GM18508 (cell line): ENCODE data around the gene ZNF680.
"Not testable (repeated sequence)": the region's sequence is repeated elsewhere in the genome, so short reads cannot be mapped to it uniquely, and the experiment has no call there.

Source experiments
- ATAC-seq: cut with Tn5 transposase; IDR thresholded peaks from one replicate; pipeline ENCODE4 v1.9.1; 2021; ENCODE audit warnings: moderate number of reproducible peaks; ENCODE audit not compliant: insufficient read depth, unreplicated experiment

Gene ZNF680

DNA sequence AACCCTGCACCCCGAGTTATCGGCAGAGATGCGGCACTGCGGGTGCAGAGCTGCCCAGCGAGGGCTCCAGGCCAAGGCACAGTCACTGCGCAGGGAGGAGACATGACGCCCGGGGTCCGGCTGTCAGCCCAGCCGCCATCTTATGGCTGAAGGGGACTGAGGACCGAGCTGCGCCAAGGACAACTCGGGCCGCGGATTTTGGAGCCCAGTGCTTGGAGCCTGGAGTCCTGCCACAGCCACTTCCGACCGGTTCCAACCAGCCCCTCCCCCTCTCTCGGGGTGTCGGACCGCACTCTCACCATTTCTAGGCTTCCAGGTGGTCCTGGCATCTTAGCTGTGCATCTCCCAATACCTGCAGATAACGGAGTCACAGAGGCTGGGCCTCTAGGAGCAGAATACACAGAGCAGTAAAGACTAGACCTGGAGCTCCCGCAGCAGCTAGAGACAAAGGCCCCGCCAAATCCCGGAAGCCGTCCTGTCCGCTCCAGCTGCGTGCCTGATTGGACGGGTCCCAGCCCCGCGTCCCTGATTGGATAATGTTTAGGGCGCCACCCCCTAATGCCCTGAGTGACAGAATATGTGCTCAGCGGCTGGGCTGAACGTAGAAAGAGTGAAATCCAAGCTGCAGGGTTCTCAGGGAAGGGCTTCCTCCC is at the start of gene ZNF680:
Gene ZNF680, minus strand, starts transcription at position 446 of the 653 bp plus-strand sequence. Its CDS starts 117 bp downstream, at position 329.
- peak; percentile 99 for ATAC-seq

DNA sequence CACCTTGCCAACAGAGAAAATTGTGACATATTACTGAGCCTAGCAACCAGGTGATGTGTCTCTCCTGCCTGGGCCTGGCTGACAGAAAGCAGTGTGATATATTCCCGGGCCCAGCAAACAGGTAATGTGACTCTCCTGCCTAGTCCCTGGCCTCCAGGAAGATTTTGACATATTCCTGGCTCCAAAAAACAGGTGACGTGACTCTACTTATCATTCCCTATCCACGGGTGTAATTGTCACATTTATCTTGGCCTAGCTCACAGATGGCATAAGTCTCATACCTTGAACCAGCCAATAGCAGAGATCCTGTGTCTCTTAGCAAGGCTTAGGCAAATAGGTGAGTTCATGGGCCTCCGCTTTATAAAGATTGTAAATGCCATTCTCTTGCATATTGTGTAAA is 49.6 kb upstream of the ZNF680 start:
- no peak for ATAC-seq

DNA sequence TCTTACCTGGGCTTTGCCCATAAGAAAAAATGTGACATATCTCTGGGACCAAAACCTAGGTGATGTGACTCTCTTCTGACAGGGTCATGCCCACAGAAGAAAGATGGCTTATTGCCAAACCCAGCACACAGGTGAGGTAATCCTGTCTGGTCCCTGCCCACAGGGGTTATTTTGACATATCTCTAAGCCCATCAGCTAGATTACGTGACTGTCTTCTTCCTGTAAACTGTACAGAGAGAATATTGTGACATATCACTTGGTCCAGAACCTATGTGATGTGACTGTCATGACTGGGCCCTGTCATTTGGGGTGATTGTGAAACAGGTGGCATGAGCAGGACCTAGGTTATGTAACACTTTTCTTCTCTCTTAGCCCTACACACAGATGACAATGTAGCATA is 48.8 kb upstream of the ZNF680 start:
- ATAC-seq: no peak

DNA sequence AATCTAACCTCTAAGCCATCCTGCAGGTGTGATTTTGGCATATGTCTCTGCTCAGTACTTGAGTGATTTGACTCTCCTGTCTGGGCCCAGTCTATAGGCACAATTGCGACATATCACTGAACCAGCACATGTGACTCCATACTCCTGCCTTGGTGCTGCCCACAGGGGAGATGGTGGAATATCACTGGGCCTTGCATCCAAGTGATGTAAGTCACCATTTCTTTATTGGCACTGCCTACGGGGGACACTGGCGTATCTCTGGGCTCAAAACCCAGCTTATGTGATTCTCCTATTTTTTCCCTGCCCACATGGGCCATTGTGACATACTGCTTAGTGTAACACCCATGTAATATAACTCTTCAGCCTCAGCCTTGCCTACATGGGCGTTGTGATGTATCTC is 48.1 kb upstream of the ZNF680 start:
- ATAC-seq: no peak

DNA sequence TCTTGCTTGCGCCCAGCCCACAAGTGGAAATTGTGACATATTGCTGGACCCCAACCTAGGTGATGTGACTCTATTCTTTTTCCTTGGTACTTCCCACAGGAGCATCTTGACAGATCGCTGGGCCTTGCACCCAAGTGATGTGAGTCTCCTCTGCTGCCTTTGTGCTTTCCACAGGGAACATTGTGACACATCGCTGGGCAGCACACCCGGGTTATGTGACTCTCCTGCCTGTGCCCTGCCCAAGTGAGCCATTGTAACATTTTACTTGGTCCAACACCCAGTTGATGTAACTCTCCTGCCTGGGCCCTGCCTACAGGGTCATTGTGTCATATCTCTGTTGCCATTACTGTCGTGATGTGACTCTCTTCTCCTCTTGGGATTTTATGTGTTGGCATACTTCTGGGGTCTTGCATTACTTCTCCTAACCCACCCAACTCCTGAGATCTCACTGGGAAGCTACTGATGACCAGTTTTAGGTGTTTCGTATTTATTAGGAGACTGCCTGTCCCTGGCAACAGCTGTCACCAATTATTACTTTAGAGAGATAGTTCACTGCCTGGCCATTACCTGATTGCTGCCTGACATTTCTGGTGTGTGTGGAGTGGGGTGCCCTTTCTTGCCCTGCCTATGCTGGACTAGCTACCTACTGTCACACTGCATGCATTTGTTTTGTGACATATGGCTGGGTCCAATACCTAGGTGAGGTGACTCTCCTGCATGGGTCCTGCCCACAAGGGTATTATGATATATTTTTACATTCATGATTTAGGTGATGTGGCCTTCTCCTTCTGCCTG is 45.4 kb upstream of the ZNF680 start:
- no peak for ATAC-seq

DNA sequence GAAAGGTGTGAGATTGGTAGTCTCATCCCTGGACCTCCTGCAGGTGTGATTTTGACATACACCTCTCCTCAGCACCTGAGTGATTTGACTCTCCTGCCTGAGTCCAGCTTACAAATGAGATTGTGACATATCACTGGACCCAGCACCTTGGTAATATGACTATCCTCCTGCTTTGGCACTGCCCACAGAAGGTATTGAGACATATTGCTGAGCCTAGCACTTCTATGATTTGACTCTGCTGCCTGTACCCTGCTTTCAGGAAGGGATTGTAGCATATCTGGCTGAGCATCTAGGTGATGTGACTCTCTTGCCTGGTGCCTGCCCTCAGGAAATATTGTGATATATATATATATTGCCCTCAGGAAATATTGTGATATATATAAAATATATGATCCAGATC is 43.5 kb upstream of the ZNF680 start:
- ATAC-seq: no peak

DNA sequence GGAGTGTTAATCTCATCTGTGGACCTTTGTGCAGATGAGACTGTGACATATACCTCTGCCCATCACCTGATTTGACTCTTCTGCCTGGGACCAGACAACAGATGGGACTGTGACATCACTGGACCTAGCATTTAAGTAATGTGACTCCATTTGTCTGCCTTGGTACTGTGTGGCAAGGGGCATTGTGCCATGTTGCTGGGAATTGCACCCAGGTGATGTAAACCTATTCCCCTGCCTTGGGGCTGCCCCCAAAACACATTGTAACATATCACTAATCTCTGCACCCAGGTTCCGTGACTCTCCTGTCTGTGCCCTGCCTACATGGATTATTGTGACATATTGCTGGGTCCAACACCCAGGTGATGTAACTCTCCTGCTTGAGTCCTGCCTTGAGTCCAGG is 40.4 kb upstream of the ZNF680 start:
- no peak for ATAC-seq

DNA sequence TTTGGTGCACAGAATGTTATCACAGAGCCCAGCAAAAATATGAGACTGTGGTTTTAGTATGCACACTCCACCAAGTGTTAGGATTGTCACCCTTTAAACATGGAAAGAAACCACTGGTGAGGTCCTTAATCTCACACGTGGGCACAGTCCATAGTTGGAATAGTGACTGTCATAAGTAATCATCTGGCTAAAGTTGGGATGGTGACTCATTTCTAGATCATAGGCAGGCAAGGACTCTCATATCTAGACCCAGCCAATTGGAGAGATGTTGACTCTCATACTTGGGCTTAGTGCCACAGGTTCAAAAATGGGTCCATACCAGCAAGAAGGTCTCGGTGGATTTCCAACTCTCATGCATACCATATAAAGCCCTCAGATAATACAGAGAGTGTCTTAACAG is 39.6 kb upstream of the ZNF680 start:
- ATAC-seq: no peak

DNA sequence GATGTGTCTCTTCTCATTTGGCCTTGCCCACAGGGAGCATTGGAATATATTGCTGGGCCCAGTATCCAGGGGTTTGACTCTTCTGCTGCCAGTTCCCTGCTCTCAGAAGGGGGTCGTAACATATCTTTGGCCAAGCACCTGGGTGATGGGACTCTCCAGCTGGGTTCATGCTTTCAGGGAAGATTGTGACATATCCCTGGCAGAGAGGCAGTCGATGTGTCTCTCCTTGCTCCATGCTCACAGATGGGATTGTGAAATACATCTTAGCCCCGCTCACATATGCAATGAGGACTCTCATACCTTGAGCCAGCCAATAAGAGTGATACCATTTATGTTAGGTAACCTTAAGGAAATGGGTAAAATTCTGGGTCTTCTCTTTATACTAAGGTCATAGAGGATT is 39.2 kb upstream of the ZNF680 start:
- ATAC-seq: no peak

DNA sequence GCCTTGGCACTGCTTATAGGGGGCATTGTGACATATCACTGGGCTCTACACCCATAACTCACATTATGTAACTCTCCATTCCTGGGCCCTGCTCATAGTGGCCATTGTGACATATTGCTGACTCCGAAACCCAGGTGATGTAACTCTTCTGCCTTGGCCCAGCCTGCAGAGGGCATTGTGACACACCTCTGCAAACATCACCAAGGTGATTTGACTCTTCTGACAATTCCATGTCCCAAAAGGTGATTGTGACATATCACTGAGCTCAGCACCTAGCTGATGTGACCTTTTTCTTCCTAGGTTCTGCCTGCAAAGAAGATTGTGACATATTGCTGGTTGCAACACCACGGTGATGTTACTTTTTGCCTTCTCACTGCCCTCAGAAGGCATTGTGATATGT is 36.5 kb upstream of the ZNF680 start:
- ATAC-seq: no peak

DNA sequence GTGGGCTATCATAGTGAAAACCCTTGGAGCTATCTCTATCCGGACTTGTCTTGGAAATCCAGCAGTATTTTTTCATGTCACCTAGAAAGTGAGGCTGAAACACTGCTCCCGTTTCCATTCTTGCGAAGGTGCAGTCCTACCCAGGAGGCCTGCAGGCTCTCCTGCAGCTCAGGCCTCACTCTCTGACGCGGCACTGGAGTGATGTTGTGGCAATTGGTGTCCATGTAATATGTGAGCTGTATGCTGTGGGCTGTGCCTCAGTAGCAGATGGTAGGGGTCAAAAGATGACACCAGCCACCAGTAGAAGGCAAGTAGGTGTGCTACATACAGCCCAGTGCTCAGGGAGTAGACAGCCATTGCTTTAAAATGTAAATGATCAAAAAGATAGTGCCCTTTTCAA is 28.1 kb upstream of the ZNF680 start:
- no peak for ATAC-seq

DNA sequence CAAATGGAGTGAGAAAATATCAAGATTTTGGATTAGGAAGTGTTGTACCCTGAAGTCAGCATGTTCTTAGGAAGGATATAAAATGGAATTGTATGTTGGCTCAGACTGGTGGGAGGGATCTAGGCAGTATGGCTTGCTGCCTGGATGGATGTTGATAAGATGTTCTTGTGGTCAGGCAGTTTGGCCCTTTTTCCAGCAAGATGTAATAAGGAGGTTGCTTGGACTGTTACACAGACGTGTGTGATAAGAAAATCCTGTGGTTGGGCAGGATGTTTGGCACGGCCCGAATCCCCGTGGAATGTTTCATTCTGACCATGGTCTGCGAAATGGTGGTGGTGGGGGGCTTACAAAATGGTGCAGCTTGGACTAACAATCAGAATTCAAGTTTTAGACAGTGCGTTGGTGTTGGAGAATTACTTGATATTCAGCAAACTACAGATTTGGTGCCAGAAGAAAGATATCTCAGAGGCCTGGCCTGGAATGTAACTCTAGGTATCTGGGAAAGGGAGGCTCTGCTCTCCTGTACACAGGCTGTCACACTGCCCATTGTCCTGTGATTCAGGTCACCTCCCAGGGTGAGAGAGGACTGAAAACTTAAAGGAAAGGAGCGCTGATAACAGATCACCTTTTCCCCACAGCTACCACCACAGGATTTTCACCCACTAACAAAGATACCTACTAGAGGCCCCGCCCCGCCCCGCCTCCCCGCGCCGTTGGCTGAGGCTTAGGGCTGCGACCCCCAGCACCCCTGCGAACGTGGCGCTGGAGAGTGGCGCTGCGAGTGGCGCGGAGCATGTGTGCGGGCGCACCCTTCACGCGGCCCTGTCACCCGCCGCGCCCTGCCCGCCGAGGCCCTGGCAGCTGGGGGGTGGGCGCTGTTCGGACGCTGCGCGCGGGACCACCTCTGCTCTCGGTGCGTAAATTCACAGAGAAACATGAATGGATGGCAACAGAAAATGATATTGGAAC is 19.3 kb upstream of the ZNF680 start:
- no peak for ATAC-seq

DNA sequence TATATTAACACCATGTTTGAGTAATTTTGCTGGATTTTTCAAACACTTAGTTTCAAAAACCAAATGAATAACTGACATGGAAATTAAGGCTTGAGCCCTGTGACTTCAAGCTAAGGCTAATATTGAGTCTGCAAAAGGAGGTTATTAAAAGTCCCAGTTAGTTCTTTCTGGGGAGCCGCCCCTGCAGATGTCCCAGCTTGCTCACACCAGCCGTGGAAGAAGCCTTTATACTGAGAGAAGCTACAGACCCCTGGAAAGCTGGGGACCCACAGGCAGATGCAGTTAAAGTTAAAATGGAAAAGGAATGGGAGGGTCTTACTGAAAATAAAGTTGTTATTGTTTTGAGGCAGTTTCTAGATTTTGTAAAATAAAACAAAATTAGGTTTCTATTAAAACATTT is 18.5 kb upstream of the ZNF680 start:
- no peak for ATAC-seq

DNA sequence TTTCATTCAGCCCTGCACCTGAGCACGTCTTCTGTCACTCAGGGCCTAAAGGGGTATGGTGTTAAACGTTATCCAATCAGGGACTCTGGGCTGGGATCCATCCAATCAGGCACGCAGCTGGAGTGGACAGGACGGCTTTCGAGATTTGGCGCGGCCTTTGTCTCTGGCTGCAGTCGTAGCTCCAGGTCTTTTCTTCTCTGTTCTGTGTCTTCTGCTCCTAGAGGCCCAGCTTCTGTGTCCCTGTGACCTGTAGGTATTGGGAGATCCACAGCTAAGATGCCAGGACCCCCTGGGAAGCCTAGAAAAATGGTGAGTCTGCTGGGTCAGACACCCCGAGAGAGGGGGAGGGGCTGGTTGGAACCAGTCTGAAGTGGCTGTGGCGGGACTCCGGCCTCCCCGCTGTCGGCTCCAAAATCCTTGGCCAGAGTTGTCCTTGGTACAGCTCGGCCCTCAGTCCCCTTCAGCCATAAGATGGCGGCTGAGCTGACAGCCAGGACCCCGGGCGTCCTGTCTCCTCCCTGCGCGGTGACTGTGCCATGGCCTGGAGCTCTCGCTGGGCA is 11.7 kb upstream of the ZNF680 start:
- ATAC-seq: no peak

DNA sequence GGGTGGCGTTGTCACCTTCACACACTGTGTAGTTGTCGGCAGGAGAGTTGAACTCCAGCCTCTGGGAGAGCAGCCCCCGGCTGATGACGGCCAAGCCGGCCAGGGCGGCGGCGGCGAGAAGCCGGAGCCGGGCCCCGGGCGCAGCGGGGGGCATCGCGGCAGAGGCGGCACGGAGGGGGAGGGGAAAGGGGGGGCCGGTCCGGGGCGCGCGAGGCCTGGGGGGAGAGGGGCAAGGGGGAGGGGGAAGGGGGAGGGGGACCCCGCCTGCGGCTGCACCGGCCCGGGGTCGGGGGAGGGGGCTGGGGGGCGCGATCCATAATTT is 7.4 kb upstream of the ZNF680 start:
- ATAC-seq: not testable (repeated sequence)

DNA sequence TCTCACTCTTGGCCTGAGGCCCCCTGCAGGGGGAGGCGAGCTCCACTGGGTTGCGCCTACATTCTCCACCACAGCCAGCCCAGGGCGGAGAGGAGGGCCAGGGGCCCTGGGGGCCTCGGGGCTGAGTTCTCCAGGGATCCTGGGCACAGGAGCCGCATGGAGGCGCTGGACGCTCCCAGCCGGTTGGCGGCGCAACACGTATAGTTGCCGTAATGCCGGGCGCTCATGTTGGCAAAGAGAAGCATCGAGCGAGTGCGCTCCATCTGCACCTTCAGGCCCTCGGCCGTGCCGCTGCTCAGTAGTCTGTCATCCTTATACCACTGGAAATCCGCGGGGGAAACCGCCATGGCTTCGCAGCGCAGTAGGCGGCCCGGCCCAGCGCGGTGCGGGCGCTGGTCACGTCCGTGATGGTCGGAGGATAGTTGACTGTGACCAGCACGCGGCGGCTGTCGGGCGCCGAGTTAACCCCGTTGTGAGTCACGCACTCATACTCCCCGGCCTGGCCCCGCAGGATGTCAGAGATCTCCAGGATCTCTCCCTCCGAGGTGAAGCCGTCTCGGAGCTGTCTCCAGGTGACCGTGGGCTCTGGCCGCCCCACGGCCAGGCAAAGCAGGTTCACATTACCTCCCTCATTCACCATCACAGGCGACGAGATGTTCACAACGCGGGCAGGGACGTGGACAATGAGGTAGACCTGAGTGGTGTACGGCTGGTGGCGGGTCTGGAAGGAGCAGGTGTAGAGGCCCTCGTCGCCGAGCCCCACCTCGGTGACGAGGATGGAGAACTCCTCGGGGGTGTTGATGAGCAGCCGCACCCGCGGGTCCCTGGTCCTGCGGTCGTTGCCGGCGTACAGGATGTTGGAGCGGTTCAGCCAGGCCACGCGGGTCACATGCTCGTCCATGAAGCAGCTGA is 6.8 kb upstream of the ZNF680 start:
- not testable (repeated sequence) for ATAC-seq

DNA sequence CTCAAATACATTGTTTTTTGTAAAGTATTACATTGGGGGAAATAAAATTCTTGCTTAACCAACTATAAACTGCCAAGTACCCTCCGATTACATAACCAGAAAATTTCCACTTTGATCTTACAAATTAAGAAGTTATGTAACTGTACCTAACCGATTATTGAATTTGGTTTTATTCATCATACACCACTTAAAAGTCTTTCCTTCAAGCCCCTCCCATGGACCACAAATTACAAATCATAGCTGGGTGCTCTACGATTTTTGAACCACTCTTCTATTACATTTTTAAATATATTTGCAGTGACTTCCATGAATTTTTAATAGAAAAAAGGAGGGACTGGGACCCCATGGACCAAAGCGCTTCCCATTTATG is 630 bp downstream of the ZNF680 start:
- ATAC-seq: no peak

DNA sequence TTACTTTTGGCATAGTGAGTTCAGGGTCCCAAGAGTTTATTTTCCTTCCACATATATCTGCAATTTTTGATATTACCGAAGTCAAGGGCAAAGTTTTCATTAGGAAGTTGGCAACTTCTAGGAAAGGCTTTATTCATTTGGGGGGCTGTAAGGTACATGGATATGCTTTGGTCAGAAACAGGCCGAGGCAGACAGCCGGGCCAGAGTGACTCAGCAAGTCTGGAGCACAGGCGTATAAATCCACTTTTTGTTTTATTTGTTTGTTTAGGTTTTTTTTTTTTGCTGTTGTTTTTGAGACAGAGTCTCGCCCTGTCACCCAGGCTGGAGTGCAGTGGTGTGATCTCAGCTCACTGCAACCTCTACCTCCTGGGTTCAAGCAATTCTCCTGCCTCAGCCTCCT is 3.7 kb downstream of the ZNF680 start:
- no peak for ATAC-seq

DNA sequence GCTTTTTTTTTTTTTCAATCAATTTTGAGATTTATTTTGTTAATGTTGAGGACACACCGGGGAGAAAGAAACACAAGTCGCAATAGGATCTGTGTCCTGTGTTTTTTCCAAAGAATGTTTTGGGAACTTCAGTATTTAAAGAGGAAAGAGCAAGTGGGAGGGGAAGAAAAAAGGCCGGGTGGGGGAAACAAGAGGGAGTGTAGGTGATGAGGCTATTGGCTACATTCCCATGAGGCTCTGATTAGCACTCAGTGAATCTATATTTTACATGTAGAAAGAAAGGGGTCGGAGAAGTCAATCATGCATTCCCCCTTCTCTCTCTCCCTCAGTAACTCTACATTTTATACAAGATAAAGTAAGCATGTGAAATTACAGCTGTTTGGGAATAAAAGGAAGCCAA is 4.1 kb downstream of the ZNF680 start:
- ATAC-seq: no peak

DNA sequence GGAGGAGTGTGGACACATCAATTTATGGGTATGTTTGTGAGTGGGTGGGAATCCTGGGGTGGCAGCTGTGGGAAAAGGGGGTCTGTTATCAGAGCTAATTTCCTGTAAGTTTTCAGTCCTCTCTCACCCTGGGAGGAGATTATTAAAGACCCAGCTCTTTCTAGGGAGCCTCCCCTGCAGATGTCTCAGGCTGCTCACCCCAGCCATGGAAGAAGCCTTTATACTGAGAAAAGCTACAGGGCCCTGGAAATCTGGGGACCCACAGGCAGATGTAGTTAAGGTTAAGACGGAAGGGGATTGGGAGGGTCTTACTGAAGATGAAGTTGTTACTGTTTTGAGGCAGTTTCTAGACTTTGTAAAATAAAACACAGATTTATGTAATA is 4.6 kb downstream of the ZNF680 start:
- ATAC-seq: no peak
